ENCODE measurements around the gene GDI1. TPM values are rescaled to one million over a fixed set of nuclear protein-coding genes. Genes with fewer than 3 reads are reported as not detected.

Gene GDI1
- total and polyA plus RNA-seq, 2 of the 4 experiments (the other 2 are of a cell fraction): 113 to 291 TPM

- no peak overlapping the region for H3K23ac ChIP-seq (ENCODE audit: low read depth, low read length)
- no peaks in the 10 kb centered on the region; the same call in 1 of the 2 replicates for H4K20me1 ChIP-seq (ENCODE audit: insufficient read depth, low read length)
- in situ Hi-C loops (cut with MboI; ENCODE audit: low sequenced_read_pairs) (no loop called here), dilution Hi-C loops (cut with HindIII; ENCODE audit: low sequenced_read_pairs, unreplicated experiment) (no loop called here), intact Hi-C loops (cut with micrococcal nuclease) (no loop called here)
- no peaks in the 10 kb centered on the region for H3K9me1 ChIP-seq (ENCODE audit: insufficient read depth, low read length)
- H2BK20ac ChIP-seq (ENCODE audit: low read depth, low read length): no peak overlapping the region
- H3K14ac ChIP-seq (replicated peaks; ENCODE audit: low read depth, low read length): no peak overlapping the region
- ChIA-PET POLR2A (ENCODE audit: unreplicated experiment) (no interaction called here), CTCF (no interaction called here)
- no peaks in the 10 kb centered on the region for H3K79me1 ChIP-seq (ENCODE audit: low read depth in 1 of 2, low read length in 2 of 2)
- ATAC-seq (ENCODE audit: low read depth): no peak
- H4K5ac ChIP-seq (ENCODE audit: low read depth, low read length): no peak overlapping the region
- no peak overlapping the region for H4K91ac ChIP-seq (ENCODE audit: insufficient read depth, low read depth, low read length)
- no peak overlapping the region for H2BK5ac ChIP-seq (ENCODE audit: low read depth, low read length, poor library complexity, severe bottlenecking)
- 92% methylated on average over 9 of the region's 14 CpGs; no CpG with 5 or more reads in 1 of the 2 experiments for WGBS, 2 experiments (ENCODE audit: extremely low coverage in 2 of 2, insufficient read length in 1 of 2)
- peaks cover 2% of the 10 kb centered on the region; the same call in 1 of the 2 replicates for H3K9me3 ChIP-seq (ENCODE audit: control insufficient read depth, insufficient read depth, low read length)
- no peak overlapping the region for H3K4me3 ChIP-seq (ENCODE audit: insufficient read depth, low read depth, low read length)
- no peak overlapping the region for H3K56ac ChIP-seq (ENCODE audit: extremely low read depth, insufficient read depth, low read length)
- H3K4ac ChIP-seq (ENCODE audit: low read depth, low read length): no peak overlapping the region
- no peaks in the 10 kb centered on the region for H3K27me3 ChIP-seq (ENCODE audit: control insufficient read depth, insufficient read depth, low read length)
- H2BK120ac ChIP-seq (ENCODE audit: low read depth, low read length): no peak overlapping the region
- H3K36me3 ChIP-seq (ENCODE audit: control insufficient read depth, insufficient read depth, low read length): peaks cover 67% of the 10 kb centered on the region
- H4K8ac ChIP-seq (ENCODE audit: low read depth in 2 of 2, low read length in 2 of 2): no peak overlapping the region
- H2AK5ac ChIP-seq (ENCODE audit: low read depth, low read length): no peak overlapping the region
- H2AK9ac ChIP-seq (replicated peaks; ENCODE audit: low read depth, low read length, poor library complexity): no peak overlapping the region
- no peak overlapping the region for H2BK15ac ChIP-seq (ENCODE audit: low read depth, low read length)
- H2AFZ ChIP-seq (replicated peaks; ENCODE audit: low read length, poor library complexity): no peak overlapping the region
- no peak overlapping the region for H3K18ac ChIP-seq (ENCODE audit: low read depth, low read length)
- no peaks in the 10 kb centered on the region for H3K4me1 ChIP-seq (ENCODE audit: control insufficient read depth, insufficient read depth, low read length)
- H3K9ac ChIP-seq (ENCODE audit: low read depth, low read length): no peak overlapping the region
- H3K4me2 ChIP-seq (ENCODE audit: low read depth, low read length): no peak overlapping the region
- TF ChIP-seq CEBPB (IDR thresholded peaks at IDR 0.05; ENCODE audit: low read depth, low read length) (no peak), NFE2L2 (IDR thresholded peaks at IDR 0.05; ENCODE audit: low read depth, low read length) (no peak), RCOR1 (IDR thresholded peaks at IDR 0.05; ENCODE audit: insufficient replicate concordance, low read length) (no peak), BHLHE40 (IDR thresholded peaks at IDR 0.05; ENCODE audit: low read depth, low read length) (no peak), RFX5 (IDR thresholded peaks at IDR 0.05; ENCODE audit: low read depth, low read length) (no peak), MAZ (IDR thresholded peaks at IDR 0.05; ENCODE audit: borderline replicate concordance, low read depth, low read length) (no peak)
- TF ChIP-seq, protein P1, sequence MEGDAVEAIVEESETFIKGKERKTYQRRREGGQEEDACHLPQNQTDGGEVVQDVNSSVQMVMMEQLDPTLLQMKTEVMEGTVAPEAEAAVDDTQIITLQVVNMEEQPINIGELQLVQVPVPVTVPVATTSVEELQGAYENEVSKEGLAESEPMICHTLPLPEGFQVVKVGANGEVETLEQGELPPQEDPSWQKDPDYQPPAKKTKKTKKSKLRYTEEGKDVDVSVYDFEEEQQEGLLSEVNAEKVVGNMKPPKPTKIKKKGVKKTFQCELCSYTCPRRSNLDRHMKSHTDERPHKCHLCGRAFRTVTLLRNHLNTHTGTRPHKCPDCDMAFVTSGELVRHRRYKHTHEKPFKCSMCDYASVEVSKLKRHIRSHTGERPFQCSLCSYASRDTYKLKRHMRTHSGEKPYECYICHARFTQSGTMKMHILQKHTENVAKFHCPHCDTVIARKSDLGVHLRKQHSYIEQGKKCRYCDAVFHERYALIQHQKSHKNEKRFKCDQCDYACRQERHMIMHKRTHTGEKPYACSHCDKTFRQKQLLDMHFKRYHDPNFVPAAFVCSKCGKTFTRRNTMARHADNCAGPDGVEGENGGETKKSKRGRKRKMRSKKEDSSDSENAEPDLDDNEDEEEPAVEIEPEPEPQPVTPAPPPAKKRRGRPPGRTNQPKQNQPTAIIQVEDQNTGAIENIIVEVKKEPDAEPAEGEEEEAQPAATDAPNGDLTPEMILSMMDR (conservative IDR thresholded peaks at IDR 0.05; ENCODE audit: low read depth, low read length): no peak
- TF ChIP-seq, protein P2, sequence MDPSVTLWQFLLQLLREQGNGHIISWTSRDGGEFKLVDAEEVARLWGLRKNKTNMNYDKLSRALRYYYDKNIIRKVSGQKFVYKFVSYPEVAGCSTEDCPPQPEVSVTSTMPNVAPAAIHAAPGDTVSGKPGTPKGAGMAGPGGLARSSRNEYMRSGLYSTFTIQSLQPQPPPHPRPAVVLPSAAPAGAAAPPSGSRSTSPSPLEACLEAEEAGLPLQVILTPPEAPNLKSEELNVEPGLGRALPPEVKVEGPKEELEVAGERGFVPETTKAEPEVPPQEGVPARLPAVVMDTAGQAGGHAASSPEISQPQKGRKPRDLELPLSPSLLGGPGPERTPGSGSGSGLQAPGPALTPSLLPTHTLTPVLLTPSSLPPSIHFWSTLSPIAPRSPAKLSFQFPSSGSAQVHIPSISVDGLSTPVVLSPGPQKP (IDR thresholded peaks at IDR 0.05; ENCODE audit: borderline replicate concordance, low read depth, low read length): no peak
- DNase-seq: no peak
- BruUV-seq (replicated peaks): no TSS peak
- no peak overlapping the region for H3K27ac ChIP-seq (ENCODE audit: insufficient read depth, low read length)
Observed at GRCh38 chrX:154470434-154470833, 33.5 kb downstream of the GDI1 start.
